Measurements from ENCODE around the gene SOD3.

- TF ChIP-seq CTCF (IDR thresholded peaks at IDR 0.05) (no peak), POLR2AphosphoS5 (IDR thresholded peaks at IDR 0.05; ENCODE audit: low read depth, low read length) (no peak)
Observed at GRCh38 chr4:24836661-24837242, 41.4 kb downstream of the SOD3 start.

Measured in Panc1 (cell line).